KMS-11 (cell line): ENCODE measurements around the gene STIM2.

Source experiments
- H2AFZ ChIP-seq: fragments of 200-600 bp; sonication (generic); 2 replicates; pipeline ENCODE4 v1.6.1; 2016; ENCODE audit warnings: antibody characterized with exemption, mixed run types, low read depth
- H3K27ac ChIP-seq: fragments of 200-600 bp; sonication (generic); 2 replicates; pipeline ENCODE4 v1.6.1; 2016; ENCODE audit warnings: mild to moderate bottlenecking, mixed run types
- H3K27me3 ChIP-seq: fragments of 200-600 bp; sonication (generic); 2 replicates; pipeline ENCODE4 v1.6.1; 2017; ENCODE audit warnings: mild to moderate bottlenecking, low read depth, mixed run types, moderate library complexity; ENCODE audit not compliant: insufficient read depth
- H3K36me3 ChIP-seq: fragments of 200-600 bp; sonication (generic); 2 replicates; pipeline ENCODE4 v1.6.1; 2017; ENCODE audit warnings: mild to moderate bottlenecking, mixed run types; ENCODE audit not compliant: insufficient read depth
- H3K4me1 ChIP-seq: fragments of 200-600 bp; sonication (generic); 2 replicates; pipeline ENCODE4 v1.6.1; 2016; ENCODE audit warnings: mild to moderate bottlenecking, low read depth, mixed run types; ENCODE audit not compliant: poor library complexity, severe bottlenecking
- H3K4me2 ChIP-seq: fragments of 200-600 bp; sonication (generic); 2 replicates; pipeline ENCODE4 v1.7.0; 2016; ENCODE audit warnings: mild to moderate bottlenecking, mixed run types
- H3K4me3 ChIP-seq: fragments of 200-600 bp; sonication (generic); IDR thresholded peaks from 2 replicates; pipeline ENCODE4 v1.6.1; 2017; ENCODE audit warnings: low read depth, low read length, mixed read lengths; ENCODE audit not compliant: insufficient read depth
- H3K79me2 ChIP-seq: fragments of 200-600 bp; sonication (generic); 2 replicates; pipeline ENCODE4 v1.6.1; 2016; ENCODE audit warnings: low read depth, mixed run types; ENCODE audit not compliant: insufficient read depth
- H3K9ac ChIP-seq: fragments of 200-600 bp; sonication (generic); 2 replicates; pipeline ENCODE4 v1.6.1; 2016; ENCODE audit warnings: mild to moderate bottlenecking, mixed run types
- H4K20me1 ChIP-seq: fragments of 200-600 bp; sonication (generic); 2 replicates; pipeline ENCODE4 v1.6.1; 2016; ENCODE audit warnings: mild to moderate bottlenecking, mixed run types; ENCODE audit not compliant: insufficient read depth
- TF ChIP-seq, protein P1 (sequence below): fragments of 200-600 bp; sonication (generic); conservative IDR thresholded peaks from 2 replicates; pipeline ENCODE4 v1.6.1; 2017; ENCODE audit warnings: low read depth, mild to moderate bottlenecking, antibody characterized with exemption, low read length, moderate library complexity, mixed read lengths

STIM2 gene

DNA sequence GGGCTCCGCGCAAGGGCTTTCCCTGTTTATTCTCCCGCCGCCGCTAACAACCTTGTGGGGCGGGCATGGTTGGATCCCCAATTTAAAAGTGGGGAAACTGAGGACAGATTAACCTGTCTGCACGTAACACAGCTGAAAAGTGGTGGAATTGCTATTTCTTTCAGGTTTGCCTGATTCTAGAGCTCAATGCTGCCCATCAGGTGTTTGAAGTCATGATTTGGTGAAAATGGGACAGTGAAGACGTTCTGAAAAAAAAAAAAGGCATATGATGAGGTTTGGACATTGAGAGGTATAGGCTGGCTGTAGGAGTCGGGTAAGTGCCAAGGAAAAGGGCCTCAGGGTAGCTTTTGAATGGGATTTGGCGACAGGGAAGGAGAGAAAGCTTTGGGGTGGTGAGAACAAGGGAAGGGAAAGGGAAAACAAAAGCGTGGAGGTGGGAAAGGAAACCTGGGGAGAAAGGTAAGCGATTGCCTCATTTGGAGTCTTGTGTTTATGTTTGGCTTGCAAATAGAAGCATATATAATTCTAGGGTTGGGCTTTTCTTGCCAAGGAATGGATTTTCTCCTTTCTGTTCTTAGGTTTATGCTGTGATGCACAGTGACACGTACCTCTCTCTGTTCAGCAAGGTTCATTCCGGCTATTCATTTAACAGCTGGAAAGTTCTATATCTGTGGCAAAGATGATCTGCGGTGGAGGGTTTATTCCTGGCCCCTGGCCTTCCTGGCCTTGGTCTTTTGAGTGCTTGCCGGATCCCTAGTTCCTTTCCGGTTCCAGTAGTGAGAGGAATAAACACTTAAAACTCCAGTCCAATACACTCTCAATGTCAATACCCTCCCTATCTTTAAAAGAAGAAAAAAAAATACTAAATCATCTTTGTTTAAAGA lies 2.4 kb upstream of the STIM2 start:
- no peaks in the 10 kb centered on the region for H3K36me3 ChIP-seq
- peaks cover 10% of the 10 kb centered on the region for H3K79me2 ChIP-seq
- peak overlapping the region; percentile 48 for H3K4me3 ChIP-seq
- peaks cover 20% of the 10 kb centered on the region for H3K4me1 ChIP-seq
- H3K4me2 ChIP-seq: peak overlapping the region; percentile 73
- no peaks in the 10 kb centered on the region for H4K20me1 ChIP-seq
- no peak overlapping the region for H3K27ac ChIP-seq
- H3K9ac ChIP-seq: peak overlapping the region; percentile 46; the same call in 1 of the 2 replicates
- TF ChIP-seq, protein P1, sequence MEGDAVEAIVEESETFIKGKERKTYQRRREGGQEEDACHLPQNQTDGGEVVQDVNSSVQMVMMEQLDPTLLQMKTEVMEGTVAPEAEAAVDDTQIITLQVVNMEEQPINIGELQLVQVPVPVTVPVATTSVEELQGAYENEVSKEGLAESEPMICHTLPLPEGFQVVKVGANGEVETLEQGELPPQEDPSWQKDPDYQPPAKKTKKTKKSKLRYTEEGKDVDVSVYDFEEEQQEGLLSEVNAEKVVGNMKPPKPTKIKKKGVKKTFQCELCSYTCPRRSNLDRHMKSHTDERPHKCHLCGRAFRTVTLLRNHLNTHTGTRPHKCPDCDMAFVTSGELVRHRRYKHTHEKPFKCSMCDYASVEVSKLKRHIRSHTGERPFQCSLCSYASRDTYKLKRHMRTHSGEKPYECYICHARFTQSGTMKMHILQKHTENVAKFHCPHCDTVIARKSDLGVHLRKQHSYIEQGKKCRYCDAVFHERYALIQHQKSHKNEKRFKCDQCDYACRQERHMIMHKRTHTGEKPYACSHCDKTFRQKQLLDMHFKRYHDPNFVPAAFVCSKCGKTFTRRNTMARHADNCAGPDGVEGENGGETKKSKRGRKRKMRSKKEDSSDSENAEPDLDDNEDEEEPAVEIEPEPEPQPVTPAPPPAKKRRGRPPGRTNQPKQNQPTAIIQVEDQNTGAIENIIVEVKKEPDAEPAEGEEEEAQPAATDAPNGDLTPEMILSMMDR: no peak
- H2AFZ ChIP-seq: peak overlapping the region; percentile 85
- no peaks in the 10 kb centered on the region for H3K27me3 ChIP-seq

DNA sequence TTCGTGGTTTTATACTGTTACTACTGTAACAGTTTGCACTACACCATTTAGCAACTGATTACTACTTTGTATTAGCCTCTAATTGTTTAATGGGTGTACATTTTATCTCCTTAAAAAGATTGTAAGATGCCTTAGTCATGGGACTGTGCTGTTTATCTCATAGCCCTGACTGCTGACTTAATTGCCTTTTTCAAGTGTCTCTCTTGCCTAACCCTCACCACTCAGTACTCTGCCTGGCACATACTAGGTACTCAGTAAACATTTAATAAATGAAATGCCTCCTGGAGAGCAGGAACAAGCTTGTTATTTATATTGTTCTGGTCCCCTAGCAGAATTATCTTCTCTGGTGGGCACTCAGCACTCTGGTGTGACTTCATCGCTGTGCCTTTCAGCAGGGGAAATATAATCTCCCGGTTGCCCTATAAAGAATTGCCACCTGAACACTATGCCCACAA lies 1.7 kb upstream of the STIM2 start:
- H3K79me2 ChIP-seq: peaks cover 17% of the 10 kb centered on the region
- peak overlapping the region; percentile 73 for H3K4me2 ChIP-seq
- no peak overlapping the region for H3K4me3 ChIP-seq
- no peak overlapping the region for H2AFZ ChIP-seq
- no peak overlapping the region for H3K9ac ChIP-seq
- H3K4me1 ChIP-seq: peaks cover 25% of the 10 kb centered on the region
- no peaks in the 10 kb centered on the region for H4K20me1 ChIP-seq
- no peaks in the 10 kb centered on the region for H3K36me3 ChIP-seq
- H3K27ac ChIP-seq: no peak overlapping the region
- H3K27me3 ChIP-seq: no peaks in the 10 kb centered on the region
- TF ChIP-seq, protein P1: no peak

DNA sequence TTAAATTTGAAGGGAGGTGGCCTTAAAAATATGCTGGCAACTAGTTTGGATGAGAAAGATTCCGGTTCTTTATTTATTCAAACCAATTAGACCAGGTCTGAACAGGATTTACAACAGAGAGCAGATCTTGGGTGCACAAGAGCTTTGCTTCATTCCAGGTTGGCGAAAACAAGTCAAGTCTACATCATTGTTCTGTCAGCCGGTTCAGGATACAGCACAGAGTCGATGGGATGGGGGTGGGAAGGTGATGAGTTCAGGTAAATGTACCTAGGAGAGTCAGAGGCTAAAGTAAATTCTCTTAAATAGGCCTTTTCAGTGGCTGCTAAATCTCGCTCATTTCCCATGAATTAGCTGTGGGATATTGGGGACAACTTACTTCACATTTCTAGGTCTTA lies 882 bp upstream of the STIM2 start:
- H2AFZ ChIP-seq: peak overlapping the region; percentile 39
- H3K4me2 ChIP-seq: peak overlapping the region; percentile 73
- no peaks in the 10 kb centered on the region for H4K20me1 ChIP-seq
- no peak overlapping the region for H3K27ac ChIP-seq
- H3K4me3 ChIP-seq: peak overlapping the region; percentile 14
- no peaks in the 10 kb centered on the region for H3K36me3 ChIP-seq
- H3K27me3 ChIP-seq: no peaks in the 10 kb centered on the region
- H3K9ac ChIP-seq: peak overlapping the region; percentile 12; the same call in 1 of the 2 replicates
- H3K79me2 ChIP-seq: peaks cover 24% of the 10 kb centered on the region
- peaks cover 32% of the 10 kb centered on the region for H3K4me1 ChIP-seq
- TF ChIP-seq, protein P1: no peak

DNA sequence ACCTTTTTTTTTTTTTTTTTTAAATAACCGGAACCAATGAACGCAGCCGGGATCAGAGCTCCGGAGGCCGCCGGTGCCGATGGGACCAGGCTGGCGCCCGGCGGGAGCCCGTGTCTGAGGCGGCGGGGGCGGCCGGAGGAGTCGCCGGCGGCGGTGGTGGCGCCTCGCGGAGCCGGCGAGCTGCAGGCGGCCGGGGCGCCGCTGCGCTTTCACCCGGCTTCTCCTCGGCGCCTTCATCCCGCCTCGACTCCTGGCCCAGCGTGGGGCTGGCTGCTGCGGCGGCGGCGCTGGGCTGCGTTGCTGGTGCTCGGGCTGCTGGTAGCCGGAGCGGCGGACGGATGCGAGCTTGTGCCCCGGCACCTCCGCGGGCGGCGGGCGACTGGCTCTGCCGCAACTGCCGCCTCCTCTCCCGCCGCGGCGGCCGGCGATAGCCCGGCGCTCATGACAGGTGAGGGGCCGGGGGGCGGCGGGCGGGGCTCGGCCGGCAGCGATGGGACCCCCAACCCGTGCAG lies 337 bp downstream of the STIM2 start:
- Histone ChIP-seq H3K9ac (peak overlapping the region; percentile 42; the same call in 1 of the 2 replicates), H3K27ac (peak overlapping the region; percentile 60), H2AFZ (peak overlapping the region; percentile 38), H3K27me3 (no peaks in the 10 kb centered on the region), H4K20me1 (no peaks in the 10 kb centered on the region), H3K4me3 (peak overlapping the region; percentile 14), H3K4me1 (peaks cover 32% of the 10 kb centered on the region), H3K4me2 (0 out of 2 replicates have a peak overlapping the region, but pooled peaks have one; percentile 52), H3K36me3 (no peaks in the 10 kb centered on the region), H3K79me2 (peaks cover 35% of the 10 kb centered on the region)
- TF ChIP-seq, protein P1: no peak
